Measurements from ENCODE around the gene FBXO28.
A peak's percentile ranks its signal among the peaks of the same experiment; 100 is the strongest.

FBXO28 gene

GRCh38 chr1:224118688-224119087, 4.8 kb downstream of the FBXO28 start:
- DNase-seq, result no peak
- whole genome bisulfite sequencing (ENCODE audit: extremely low coverage, insufficient coverage, insufficient read length), result no CpG with 5 or more reads among the region's 1 CpG
- no peak overlapping the region for H3K14ac ChIP-seq (ENCODE audit: low read length)

GRCh38 chr1:224123136-224123535, 9.2 kb downstream of the FBXO28 start:
- DNase-seq, result no peak
- H2AFZ ChIP-seq (ENCODE audit: insufficient read depth, low read length, poor library complexity), result no peak overlapping the region
- WGBS (ENCODE audit: extremely low coverage, insufficient coverage, insufficient read length), result no CpG with 5 or more reads among the region's 4 CpGs
- H3K79me2 ChIP-seq (ENCODE audit: control insufficient read depth, insufficient read depth, low read length, poor library complexity), result peaks cover 2% of the 10 kb centered on the region
- H3K4ac ChIP-seq (ENCODE audit: low read depth, low read length), result no peak overlapping the region
- H3K36me3 ChIP-seq (ENCODE audit: control insufficient read depth in 1 of 2, insufficient read depth in 2 of 2, low read length in 2 of 2), result peaks cover 0 to 1% of the 10 kb centered on the region in 2 experiments
- H3K27me3 ChIP-seq (ENCODE audit: insufficient read depth, low read length), result no peaks in the 10 kb centered on the region
- no peak overlapping the region for H3K9ac ChIP-seq (ENCODE audit: low read length)
- no peak overlapping the region for H3K4me3 ChIP-seq (ENCODE audit: low read depth, low read length)
- no peak overlapping the region for H2BK5ac ChIP-seq (ENCODE audit: low read depth, low read length, poor library complexity)
- no peaks in the 10 kb centered on the region for H3K9me3 ChIP-seq (ENCODE audit: insufficient read depth, low read depth, low read length)
- H4K8ac ChIP-seq (ENCODE audit: low read depth, low read length), result no peak overlapping the region
- no peak overlapping the region for H3K18ac ChIP-seq (ENCODE audit: low read length)
- H4K91ac ChIP-seq (ENCODE audit: low read depth, low read length), result no peak overlapping the region
- peaks cover 2 to 3% of the 10 kb centered on the region in 2 experiments for H3K4me1 ChIP-seq (ENCODE audit: control insufficient read depth in 1 of 2, insufficient read depth in 2 of 2, low read length in 2 of 2)
- no peak overlapping the region for H3K23ac ChIP-seq (ENCODE audit: low read length)
- no peak overlapping the region for H3K4me2 ChIP-seq (ENCODE audit: low read length)
- H2BK120ac ChIP-seq (ENCODE audit: insufficient read depth, low read length, poor library complexity), result no peak overlapping the region
- no peak overlapping the region for H2BK12ac ChIP-seq (ENCODE audit: low read length)
- H2AK5ac ChIP-seq (ENCODE audit: low read length), result no peak overlapping the region
- no peak overlapping the region for H3K14ac ChIP-seq (ENCODE audit: low read length)
- no peak overlapping the region for H4K12ac ChIP-seq (ENCODE audit: low read depth, low read length)
- no peaks in the 10 kb centered on the region for H3K79me1 ChIP-seq (ENCODE audit: low read length)
- H3K27ac ChIP-seq (ENCODE audit: low read depth, low read length), result no peak overlapping the region

More at GRCh38 chr1:224118688-224119087, 4.8 kb downstream of the FBXO28 start:
- no peak overlapping the region for H4K12ac ChIP-seq (ENCODE audit: low read depth, low read length)
- H3K9me3 ChIP-seq (ENCODE audit: insufficient read depth, low read depth, low read length), result no peaks in the 10 kb centered on the region
- H2AFZ ChIP-seq (ENCODE audit: insufficient read depth, low read length, poor library complexity), result no peak overlapping the region
- peak overlapping the region; percentile 75 for H3K4ac ChIP-seq (ENCODE audit: low read depth, low read length)
- H2BK5ac ChIP-seq (ENCODE audit: low read depth, low read length, poor library complexity), result no peak overlapping the region
- no peak overlapping the region for H2BK120ac ChIP-seq (ENCODE audit: insufficient read depth, low read length, poor library complexity)
- H3K4me2 ChIP-seq (ENCODE audit: low read length), result no peak overlapping the region
- H3K79me2 ChIP-seq (ENCODE audit: control insufficient read depth, insufficient read depth, low read length, poor library complexity), result peaks cover 10% of the 10 kb centered on the region
- no peak overlapping the region for H3K27ac ChIP-seq (ENCODE audit: low read depth, low read length)
- no peak overlapping the region for H3K23ac ChIP-seq (ENCODE audit: low read length)
- H2BK12ac ChIP-seq (ENCODE audit: low read length), result no peak overlapping the region
- H4K91ac ChIP-seq (ENCODE audit: low read depth, low read length), result no peak overlapping the region
- H3K27me3 ChIP-seq (ENCODE audit: insufficient read depth, low read length), result no peaks in the 10 kb centered on the region
- H3K4me1 ChIP-seq (ENCODE audit: control insufficient read depth in 1 of 2, insufficient read depth in 2 of 2, low read length in 2 of 2), result no peaks in the 10 kb centered on the region
- H3K18ac ChIP-seq (ENCODE audit: low read length), result no peak overlapping the region
- no peak overlapping the region for H4K8ac ChIP-seq (ENCODE audit: low read depth, low read length)
- peaks cover 7% of the 10 kb centered on the region for H3K79me1 ChIP-seq (ENCODE audit: low read length)
- no peak overlapping the region for H3K4me3 ChIP-seq (ENCODE audit: low read depth, low read length)
- peaks cover 0 to 2% of the 10 kb centered on the region in 2 experiments for H3K36me3 ChIP-seq (ENCODE audit: control insufficient read depth in 1 of 2, insufficient read depth in 2 of 2, low read length in 2 of 2)
- no peak overlapping the region for H2AK5ac ChIP-seq (ENCODE audit: low read length)
- H3K9ac ChIP-seq (ENCODE audit: low read length), result no peak overlapping the region

GRCh38 chr1:224124220-224124619, 10.3 kb downstream of the FBXO28 start:
- Histone ChIP-seq H2BK120ac (ENCODE audit: insufficient read depth, low read length, poor library complexity) (no peak overlapping the region), H3K27me3 (ENCODE audit: insufficient read depth, low read length) (no peaks in the 10 kb centered on the region), H3K4me2 (ENCODE audit: low read length) (no peak overlapping the region), H3K14ac (ENCODE audit: low read length) (no peak overlapping the region), H3K9me3 (ENCODE audit: insufficient read depth, low read depth, low read length) (no peaks in the 10 kb centered on the region), H3K27ac (ENCODE audit: low read depth, low read length) (no peak overlapping the region), H2AK5ac (ENCODE audit: low read length) (no peak overlapping the region), H2BK12ac (ENCODE audit: low read length) (no peak overlapping the region), H3K23ac (ENCODE audit: low read length) (no peak overlapping the region), H3K36me3 (ENCODE audit: control insufficient read depth in 1 of 2, insufficient read depth in 2 of 2, low read length in 2 of 2) (peaks cover 0 to 1% of the 10 kb centered on the region in 2 experiments), H2BK5ac (ENCODE audit: low read depth, low read length, poor library complexity) (no peak overlapping the region), H3K79me1 (ENCODE audit: low read length) (no peaks in the 10 kb centered on the region), H4K8ac (ENCODE audit: low read depth, low read length) (no peak overlapping the region), H4K91ac (ENCODE audit: low read depth, low read length) (no peak overlapping the region), H4K12ac (ENCODE audit: low read depth, low read length) (no peak overlapping the region), H3K79me2 (ENCODE audit: control insufficient read depth, insufficient read depth, low read length, poor library complexity) (peaks cover 2% of the 10 kb centered on the region), H3K4me3 (ENCODE audit: low read depth, low read length) (no peak overlapping the region), H3K4ac (ENCODE audit: low read depth, low read length) (no peak overlapping the region), H3K9ac (ENCODE audit: low read length) (no peak overlapping the region), H3K4me1 (ENCODE audit: control insufficient read depth in 1 of 2, insufficient read depth in 2 of 2, low read length in 2 of 2) (peaks cover 2 to 3% of the 10 kb centered on the region in 2 experiments), H2AFZ (ENCODE audit: insufficient read depth, low read length, poor library complexity) (no peak overlapping the region), H3K18ac (ENCODE audit: low read length) (no peak overlapping the region)
- no peak for DNase-seq

- Histone ChIP-seq H3K9me3 (ENCODE audit: insufficient read depth, low read depth, low read length) (no peaks in the 10 kb centered on the region), H2AK5ac (ENCODE audit: low read length) (no peak overlapping the region), H3K18ac (ENCODE audit: low read length) (no peak overlapping the region), H3K4ac (ENCODE audit: low read depth, low read length) (no peak overlapping the region), H3K79me1 (ENCODE audit: low read length) (no peaks in the 10 kb centered on the region), H3K14ac (ENCODE audit: low read length) (no peak overlapping the region), H3K9ac (ENCODE audit: low read length) (no peak overlapping the region), H3K36me3 (ENCODE audit: control insufficient read depth in 1 of 2, insufficient read depth in 2 of 2, low read length in 2 of 2) (peaks cover 10 to 12% of the 10 kb centered on the region in 2 experiments), H3K27ac (ENCODE audit: low read depth, low read length) (no peak overlapping the region), H3K23ac (ENCODE audit: low read length) (no peak overlapping the region), H3K4me1 (ENCODE audit: control insufficient read depth in 1 of 2, insufficient read depth in 2 of 2, low read length in 2 of 2) (peaks cover 2 to 3% of the 10 kb centered on the region in 2 experiments), H4K12ac (ENCODE audit: low read depth, low read length) (no peak overlapping the region), H2BK5ac (ENCODE audit: low read depth, low read length, poor library complexity) (no peak overlapping the region), H2BK120ac (ENCODE audit: insufficient read depth, low read length, poor library complexity) (no peak overlapping the region), H3K4me2 (ENCODE audit: low read length) (no peak overlapping the region), H3K4me3 (ENCODE audit: low read depth, low read length) (no peak overlapping the region), H2AFZ (ENCODE audit: insufficient read depth, low read length, poor library complexity) (no peak overlapping the region), H3K27me3 (ENCODE audit: insufficient read depth, low read length) (no peaks in the 10 kb centered on the region), H4K91ac (ENCODE audit: low read depth, low read length) (no peak overlapping the region), H3K79me2 (ENCODE audit: control insufficient read depth, insufficient read depth, low read length, poor library complexity) (peaks cover 2% of the 10 kb centered on the region), H4K8ac (ENCODE audit: low read depth, low read length) (no peak overlapping the region), H2BK12ac (ENCODE audit: low read length) (no peak overlapping the region)
- WGBS (ENCODE audit: extremely low coverage, insufficient coverage, insufficient read length), result no CpG with 5 or more reads among the region's 5 CpGs
- DNase-seq, result peak in 1 of 2 donors; percentile 62
Observed at GRCh38 chr1:224127925-224128819, 14.3 kb downstream of the FBXO28 start.
